Dendritic cell treated with granulocyte-macrophage colony-stimulating factor and Interleukin-4, amounts not matched to agents 40 ng/mL and 50 ng/mL, for 4 days (primary cell): Measurements from ENCODE around the gene CRIP1.

Experiments
- H3K27ac Mint-ChIP-seq: one replicate; pipeline ENCODE4 v1.8.0; 2022; ENCODE audit warnings: mild to moderate bottlenecking, mixed read lengths
- H3K27me3 Mint-ChIP-seq: one replicate; pipeline ENCODE4 v1.8.0; 2022; ENCODE audit warnings: mild to moderate bottlenecking, mixed read lengths
- H3K36me3 Mint-ChIP-seq: one replicate; pipeline ENCODE4 v1.8.0; 2022; ENCODE audit warnings: low read depth, mixed read lengths
- H3K4me1 Mint-ChIP-seq: one replicate; pipeline ENCODE4 v1.8.0; 2022; ENCODE audit warnings: low read depth, mixed read lengths
- H3K4me3 Mint-ChIP-seq: one replicate; pipeline ENCODE4 v1.8.0; 2022; ENCODE audit warnings: mild to moderate bottlenecking, moderate library complexity, mixed read lengths
- H3K9me3 Mint-ChIP-seq: one replicate; pipeline ENCODE4 v1.8.0; 2022; ENCODE audit warnings: mixed read lengths
- intact Hi-C: fragments of 100-400 bp; cut with micrococcal nuclease; formaldehyde crosslinking; loops from one replicate; pipeline ENCODE4 v1.15.0; 2022

Gene CRIP1

DNA sequence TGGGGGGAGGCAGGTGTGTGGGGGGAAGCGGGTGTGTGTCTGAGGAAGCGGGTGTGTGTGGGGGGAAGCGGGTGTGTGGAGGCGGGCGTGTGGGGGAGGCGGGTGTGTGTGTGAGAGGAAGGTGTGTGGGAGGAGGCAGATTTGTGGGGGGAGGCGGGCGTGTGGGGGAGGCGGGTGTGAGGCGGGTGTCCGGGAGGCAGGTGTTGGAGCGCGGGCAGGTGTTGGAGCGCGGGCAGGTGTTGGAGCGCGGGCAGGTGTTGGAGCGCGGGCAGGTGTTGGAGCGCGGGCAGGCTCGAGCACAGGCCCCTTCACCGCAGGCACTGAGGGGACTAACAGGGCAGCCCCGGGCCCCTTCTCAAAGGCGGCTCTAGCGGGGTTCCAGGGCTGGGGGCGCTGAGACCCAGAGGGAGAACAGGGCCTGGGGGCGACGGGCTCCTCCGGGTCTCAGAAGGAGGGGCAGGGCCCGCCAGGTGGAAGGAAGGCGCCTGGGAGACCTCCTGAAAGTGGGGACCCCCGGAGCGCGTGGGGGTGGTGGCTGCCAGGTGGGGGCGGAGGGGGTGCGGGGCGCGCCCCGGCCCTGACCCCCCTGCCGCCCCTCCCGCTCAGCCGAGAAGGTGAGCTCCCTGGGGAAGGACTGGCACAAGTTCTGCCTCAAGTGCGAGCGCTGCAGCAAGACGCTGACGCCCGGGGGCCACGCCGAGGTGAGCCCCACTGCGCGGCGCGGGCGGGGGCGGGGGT, 8.9 kb upstream of the CRIP1 start:
- H3K27ac Mint-ChIP-seq: peak overlapping the region; percentile 47
- peaks cover 6% of the 10 kb centered on the region for H3K36me3 Mint-ChIP-seq
- peaks cover 9% of the 10 kb centered on the region for H3K9me3 Mint-ChIP-seq
- H3K27me3 Mint-ChIP-seq: peaks cover 59% of the 10 kb centered on the region
- peaks cover 63% of the 10 kb centered on the region for H3K4me1 Mint-ChIP-seq
- no peak overlapping the region for H3K4me3 Mint-ChIP-seq
- intact Hi-C loops: no loop called here

DNA sequence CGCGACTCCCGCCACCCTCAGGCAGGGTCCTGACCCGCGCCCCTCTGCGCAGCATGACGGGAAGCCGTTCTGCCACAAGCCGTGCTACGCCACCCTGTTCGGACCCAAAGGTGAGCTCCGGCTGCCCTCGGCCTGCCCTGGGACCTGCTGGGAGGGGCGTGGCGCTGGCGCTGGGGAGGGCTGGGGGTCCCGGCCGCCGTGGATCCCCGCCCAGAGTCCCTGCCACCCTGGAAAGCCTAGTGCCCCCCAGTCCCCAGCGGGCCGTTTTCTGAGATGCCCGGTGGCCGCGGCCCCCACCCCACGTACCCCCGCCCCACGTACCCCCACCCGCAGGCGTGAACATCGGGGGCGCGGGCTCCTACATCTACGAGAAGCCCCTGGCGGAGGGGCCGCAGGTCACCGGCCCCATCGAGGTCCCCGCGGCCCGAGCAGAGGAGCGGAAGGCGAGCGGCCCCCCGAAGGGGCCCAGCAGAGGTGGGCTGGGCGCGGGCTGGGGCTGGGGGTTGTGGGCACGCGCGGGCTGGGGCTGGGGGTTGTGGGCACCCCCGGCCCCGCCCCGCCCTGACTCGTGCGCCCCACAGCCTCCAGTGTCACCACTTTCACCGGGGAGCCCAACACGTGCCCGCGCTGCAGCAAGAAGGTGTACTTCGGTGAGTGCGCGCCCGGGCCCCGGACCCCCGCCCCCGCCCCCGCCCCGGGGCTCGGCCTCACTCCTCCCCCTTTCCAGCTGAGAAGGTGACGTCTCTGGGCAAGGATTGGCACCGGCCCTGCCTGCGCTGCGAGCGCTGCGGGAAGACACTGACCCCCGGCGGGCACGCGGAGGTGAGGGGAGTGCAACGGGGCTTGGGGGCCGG, 8.1 kb upstream of the CRIP1 start:
- intact Hi-C loops: no loop called here
- peaks cover 59% of the 10 kb centered on the region for H3K27me3 Mint-ChIP-seq
- peaks cover 6% of the 10 kb centered on the region for H3K36me3 Mint-ChIP-seq
- H3K9me3 Mint-ChIP-seq: peaks cover 9% of the 10 kb centered on the region
- peaks cover 67% of the 10 kb centered on the region for H3K4me1 Mint-ChIP-seq
- H3K4me3 Mint-ChIP-seq: no peak overlapping the region
- no peak overlapping the region for H3K27ac Mint-ChIP-seq

DNA sequence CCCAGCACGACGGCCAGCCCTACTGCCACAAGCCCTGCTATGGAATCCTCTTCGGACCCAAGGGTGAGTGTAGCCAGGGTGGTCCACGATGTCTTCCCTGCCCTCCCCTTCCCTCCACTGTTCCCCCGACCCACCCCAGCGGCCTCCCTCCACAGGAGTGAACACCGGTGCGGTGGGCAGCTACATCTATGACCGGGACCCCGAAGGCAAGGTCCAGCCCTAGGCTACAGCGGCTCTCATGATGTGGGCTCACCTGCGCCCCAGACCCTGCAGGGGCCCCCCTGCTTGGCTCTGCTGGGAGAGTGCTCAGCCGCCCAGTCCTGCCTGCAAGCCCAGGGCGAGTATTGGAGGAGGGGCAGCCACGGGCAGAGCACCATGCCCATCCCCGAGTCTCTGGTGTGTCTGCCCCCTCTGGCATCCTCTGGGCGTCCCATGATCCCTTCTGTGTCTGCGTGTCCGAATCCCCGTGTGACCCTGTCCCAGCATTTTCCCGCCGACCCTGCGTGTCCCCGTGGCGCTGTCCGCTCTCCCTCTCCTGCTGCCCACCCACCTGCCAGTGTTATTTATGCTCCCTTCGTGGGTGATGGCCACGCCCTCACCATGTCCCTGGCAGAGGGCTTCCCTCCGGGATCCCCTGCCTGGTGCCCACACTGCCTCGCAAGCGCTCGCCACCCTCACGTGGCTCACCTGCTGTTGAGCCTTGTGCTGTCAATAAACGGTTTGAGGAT, 7.1 kb upstream of the CRIP1 start:
- Mint-ChIP-seq H3K36me3 (peaks cover 6% of the 10 kb centered on the region), H3K4me3 (peak overlapping the region; percentile 20), H3K4me1 (peaks cover 70% of the 10 kb centered on the region), H3K27ac (peak overlapping the region; percentile 100), H3K9me3 (peaks cover 9% of the 10 kb centered on the region), H3K27me3 (peaks cover 63% of the 10 kb centered on the region)
- intact Hi-C loops: no loop called here

DNA sequence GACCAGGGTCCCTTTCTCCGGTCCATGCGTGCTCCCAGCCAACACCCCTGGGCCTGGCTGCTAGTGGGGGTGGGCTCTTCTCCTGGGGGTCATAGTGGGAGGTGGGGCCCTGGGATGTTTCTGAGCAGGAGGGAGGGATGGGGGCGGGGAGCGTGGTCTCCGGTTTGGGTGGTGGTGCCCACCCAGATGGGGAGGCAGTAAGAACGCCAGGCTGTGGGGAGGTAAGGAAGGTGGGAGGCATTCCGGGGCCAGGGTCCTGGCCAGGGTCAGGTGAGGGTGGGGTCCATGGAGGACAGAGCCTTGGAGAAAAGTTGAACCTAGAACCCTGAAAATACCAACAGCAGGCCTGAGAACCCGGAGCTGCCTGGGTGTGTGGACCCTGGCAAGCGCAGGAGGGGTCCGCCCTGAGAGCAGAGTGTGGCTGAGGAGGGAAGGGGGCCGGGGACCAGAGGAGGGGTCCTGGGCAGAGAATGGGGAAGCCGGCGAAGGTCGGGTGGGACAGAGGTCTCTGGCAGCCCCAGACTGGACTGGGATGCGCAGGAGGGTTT, 6.4 kb upstream of the CRIP1 start:
- Mint-ChIP-seq H3K36me3 (peaks cover 6% of the 10 kb centered on the region), H3K9me3 (peaks cover 9% of the 10 kb centered on the region), H3K27ac (peak overlapping the region; percentile 100), H3K4me1 (peaks cover 76% of the 10 kb centered on the region), H3K27me3 (peaks cover 68% of the 10 kb centered on the region), H3K4me3 (peak overlapping the region; percentile 20)
- intact Hi-C loops: no loop called here

DNA sequence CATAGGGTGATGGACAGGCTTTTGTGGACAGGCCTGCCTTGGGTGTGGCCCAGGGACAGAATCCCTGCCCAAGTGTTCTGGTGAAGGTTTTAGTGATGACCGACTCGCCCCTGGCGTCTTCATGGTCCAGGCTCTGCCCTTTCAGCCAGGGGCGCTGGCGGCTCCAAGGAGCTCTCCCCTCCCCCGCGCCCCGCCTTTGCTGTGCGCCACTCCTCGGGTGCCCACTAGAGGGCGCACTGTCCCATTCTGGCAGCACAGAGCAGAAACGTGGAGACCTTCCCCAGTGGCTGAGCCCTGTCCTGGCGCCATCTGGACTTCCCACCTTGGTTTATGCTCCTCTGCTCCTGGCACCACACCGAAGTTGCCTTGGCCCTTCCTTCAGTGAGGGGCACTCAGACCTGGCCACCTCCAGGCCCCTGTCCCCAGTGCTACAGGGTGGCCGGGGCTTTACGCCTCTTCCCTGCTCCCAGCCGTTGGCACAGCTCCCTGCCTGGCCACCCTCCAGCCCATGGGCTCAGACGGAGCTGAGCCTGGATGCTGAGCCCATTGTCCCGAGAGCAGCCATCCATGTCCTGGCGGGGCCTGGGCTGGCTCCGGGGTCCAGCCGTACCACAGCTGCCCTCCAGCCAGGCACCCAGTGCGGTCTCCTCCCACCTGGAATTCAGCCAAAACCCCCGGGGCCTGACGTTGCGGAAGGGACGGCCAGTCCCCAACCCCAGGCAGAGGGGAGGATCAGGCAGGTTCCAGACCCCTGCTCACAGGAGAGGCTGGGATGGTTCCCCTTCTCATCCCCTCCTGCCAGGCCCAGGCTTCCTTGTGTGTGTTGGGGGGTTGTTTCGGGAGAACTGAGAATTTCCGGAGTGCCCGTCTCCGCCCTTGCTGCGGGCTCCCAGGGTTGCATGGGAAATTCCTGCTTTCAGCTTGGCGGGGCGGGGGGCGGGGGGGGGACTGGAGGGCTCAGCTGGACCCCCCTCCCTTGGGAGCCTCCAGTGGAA, 5.6 kb upstream of the CRIP1 start:
- peak overlapping the region; percentile 85 for H3K4me3 Mint-ChIP-seq

DNA sequence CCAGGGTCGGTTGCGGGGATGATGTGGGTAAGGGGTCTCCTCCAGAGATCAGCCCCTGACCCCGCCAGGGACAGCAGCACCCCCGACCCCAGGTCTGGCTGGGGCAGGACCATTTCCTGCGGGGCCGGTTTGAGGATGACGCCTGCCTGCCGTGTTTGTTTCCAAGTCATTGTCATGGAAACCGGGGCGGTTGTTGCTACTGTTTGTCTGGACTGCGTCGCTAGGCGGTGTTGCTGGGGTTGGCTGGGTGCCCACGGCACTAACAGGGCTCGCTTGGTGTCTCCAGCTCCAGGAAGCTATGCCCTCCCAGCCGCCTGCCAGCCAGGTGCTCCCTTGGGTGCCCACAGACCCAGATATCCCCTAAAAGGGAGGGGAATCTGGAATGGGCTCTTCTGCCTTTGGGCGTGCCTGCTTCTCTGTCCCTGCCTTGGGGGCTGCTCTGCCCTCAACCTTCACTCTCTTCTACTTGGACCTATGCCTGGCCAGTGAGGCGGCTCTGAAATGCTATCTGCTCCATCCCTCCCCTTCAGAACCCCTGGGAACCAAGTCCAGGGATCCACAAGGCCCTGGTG, 4.7 kb upstream of the CRIP1 start:
- Mint-ChIP-seq H3K27me3 (peaks cover 69% of the 10 kb centered on the region), H3K4me1 (peaks cover 78% of the 10 kb centered on the region), H3K9me3 (peaks cover 8% of the 10 kb centered on the region), H3K27ac (peak overlapping the region; percentile 100), H3K4me3 (peak overlapping the region; percentile 85), H3K36me3 (peaks cover 6% of the 10 kb centered on the region)
- intact Hi-C loops: loop anchor here (1.0 kb wide), 1 partner anchor 8 kb away; no protein-coding TSS in a partner anchor

More for the DNA sequence above, 5.6 kb upstream of the CRIP1 start:
- H3K9me3 Mint-ChIP-seq: peaks cover 9% of the 10 kb centered on the region
- H3K27me3 Mint-ChIP-seq: peaks cover 68% of the 10 kb centered on the region
- H3K27ac Mint-ChIP-seq: peak overlapping the region; percentile 100
- H3K4me1 Mint-ChIP-seq: peaks cover 78% of the 10 kb centered on the region
- peaks cover 6% of the 10 kb centered on the region for H3K36me3 Mint-ChIP-seq
- intact Hi-C loops: loop anchor here (1.0 kb wide), 1 partner anchor 9 kb away; no protein-coding TSS in a partner anchor

DNA sequence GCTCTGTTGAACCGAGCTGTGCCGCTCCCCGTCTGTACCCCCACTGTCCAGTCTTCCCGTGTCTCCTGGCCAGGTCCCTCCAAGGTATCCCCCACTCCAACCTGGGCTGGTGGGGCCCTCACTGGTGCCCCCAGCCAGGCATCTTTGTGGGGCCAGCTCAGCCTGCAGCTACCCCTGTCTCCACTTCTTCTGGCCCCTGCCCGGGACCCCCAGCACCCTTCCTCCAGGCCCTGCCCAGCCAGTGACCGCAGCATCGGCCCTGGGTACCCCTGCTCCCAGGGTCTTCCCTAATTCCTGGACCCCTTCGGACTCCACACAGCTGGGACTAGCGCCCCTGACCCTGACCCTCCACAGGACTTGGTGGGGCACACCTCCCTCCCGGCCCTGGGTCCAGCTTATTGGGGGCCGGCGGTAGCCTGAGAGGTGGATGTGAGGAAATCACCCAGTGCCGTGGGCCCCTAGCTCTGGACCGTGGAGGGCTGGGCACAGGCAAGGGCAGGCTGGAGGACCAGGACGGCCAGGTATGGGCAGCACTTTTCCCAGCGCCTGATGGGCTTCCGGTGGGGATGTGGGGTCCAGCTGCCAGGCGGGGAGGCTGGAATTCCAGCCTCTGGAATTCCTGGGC, 4.1 kb upstream of the CRIP1 start:
- H3K4me1 Mint-ChIP-seq: peaks cover 75% of the 10 kb centered on the region
- intact Hi-C loops: no loop called here
- peaks cover 5% of the 10 kb centered on the region for H3K36me3 Mint-ChIP-seq
- H3K27ac Mint-ChIP-seq: peak overlapping the region; percentile 100
- H3K9me3 Mint-ChIP-seq: peaks cover 2% of the 10 kb centered on the region
- H3K4me3 Mint-ChIP-seq: peak overlapping the region; percentile 85
- H3K27me3 Mint-ChIP-seq: peaks cover 64% of the 10 kb centered on the region

DNA sequence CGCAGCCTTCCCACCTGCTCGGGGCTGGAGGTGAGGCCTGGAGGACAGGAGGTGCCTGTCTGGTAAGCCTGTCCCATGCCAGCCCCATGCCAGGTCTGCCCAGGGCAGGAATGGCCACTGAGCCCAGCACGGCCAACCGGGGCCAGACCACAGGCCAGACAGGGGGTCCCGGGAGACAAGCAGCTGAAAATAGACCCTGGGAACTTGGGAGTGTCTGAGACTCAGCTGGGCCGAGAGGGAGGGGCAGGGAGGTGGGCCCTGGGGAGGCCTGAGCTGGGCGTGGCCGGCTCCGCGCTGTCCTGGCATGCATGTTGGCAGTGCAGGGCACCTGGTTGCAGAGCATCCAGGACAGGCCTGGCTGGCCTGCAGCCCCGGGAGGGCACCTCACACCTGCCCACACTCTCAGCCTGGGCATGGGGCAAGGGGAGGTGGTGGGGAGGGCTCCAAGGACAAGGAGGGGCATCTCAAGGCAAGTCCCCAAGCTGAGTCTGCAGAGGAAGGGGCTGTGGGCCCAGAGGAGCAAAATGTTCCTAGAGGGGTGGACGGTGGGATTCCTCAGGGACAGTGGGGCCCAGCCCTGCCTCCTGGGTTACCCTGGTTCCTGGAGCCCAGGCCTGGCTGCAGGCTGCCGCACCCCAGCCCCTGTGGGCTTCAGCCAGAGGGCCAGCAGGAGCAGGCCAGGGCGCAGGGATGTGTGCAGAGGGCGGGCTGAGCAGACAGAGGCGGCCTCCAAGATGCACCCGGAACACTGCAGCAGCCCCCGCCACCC, 3.2 kb upstream of the CRIP1 start:
- H3K27ac Mint-ChIP-seq: peak overlapping the region; percentile 100
- no peak overlapping the region for H3K4me3 Mint-ChIP-seq
- H3K4me1 Mint-ChIP-seq: peaks cover 82% of the 10 kb centered on the region

DNA sequence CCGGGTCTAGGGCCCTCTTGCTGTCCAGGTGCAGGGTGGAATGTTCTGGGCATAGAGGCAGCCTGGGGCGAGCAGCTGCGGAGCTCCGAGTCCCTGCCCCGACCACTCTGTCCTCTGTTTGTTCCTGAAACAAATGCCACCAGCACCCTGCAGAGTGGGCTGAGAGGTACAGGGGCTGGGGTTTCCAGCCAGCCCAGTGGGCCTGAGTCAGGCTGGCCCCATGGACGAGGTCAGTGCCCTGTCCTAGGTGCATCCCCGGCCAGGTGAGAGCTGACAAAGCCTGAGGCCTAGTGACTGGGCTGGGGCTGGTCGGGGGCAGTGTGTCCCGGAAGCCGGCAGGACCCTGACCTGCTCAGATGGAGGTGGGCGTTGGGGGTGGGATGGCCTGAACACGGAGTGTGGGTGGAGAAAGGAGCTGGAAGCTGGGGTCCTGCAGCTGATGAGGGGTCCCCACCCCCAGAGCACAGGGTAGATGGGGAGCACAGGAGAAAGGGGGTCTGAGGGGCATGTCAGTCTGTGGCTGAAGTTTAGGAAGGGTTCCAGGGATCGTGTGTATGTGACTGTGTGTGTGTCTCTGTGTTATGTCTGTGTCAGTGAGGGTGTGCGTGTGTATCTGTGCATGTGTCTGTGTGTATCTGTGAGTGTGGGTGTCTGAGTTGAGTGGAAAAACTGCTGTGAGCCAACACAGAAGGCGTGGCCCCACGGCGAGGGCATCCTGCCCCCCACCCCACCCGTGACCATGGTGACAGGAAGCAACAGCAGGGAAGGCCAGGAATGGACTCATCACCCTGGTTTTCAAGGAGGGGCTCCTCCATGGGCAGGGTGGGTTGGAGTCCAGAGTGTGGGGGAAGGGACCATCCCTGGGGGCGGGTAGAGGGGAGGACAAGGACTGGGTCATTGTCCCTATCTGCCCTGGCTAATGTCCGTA, 2.4 kb upstream of the CRIP1 start:
- Mint-ChIP-seq H3K4me3 (no peak overlapping the region), H3K27me3 (peaks cover 57% of the 10 kb centered on the region), H3K9me3 (no peaks in the 10 kb centered on the region), H3K36me3 (peaks cover 22% of the 10 kb centered on the region), H3K27ac (peak overlapping the region; percentile 100), H3K4me1 (peaks cover 90% of the 10 kb centered on the region)
- intact Hi-C loops: no loop called here

More for the DNA sequence above, 3.2 kb upstream of the CRIP1 start:
- Mint-ChIP-seq H3K36me3 (peaks cover 13% of the 10 kb centered on the region), H3K27me3 (peaks cover 61% of the 10 kb centered on the region), H3K9me3 (no peaks in the 10 kb centered on the region)
- intact Hi-C loops: no loop called here

DNA sequence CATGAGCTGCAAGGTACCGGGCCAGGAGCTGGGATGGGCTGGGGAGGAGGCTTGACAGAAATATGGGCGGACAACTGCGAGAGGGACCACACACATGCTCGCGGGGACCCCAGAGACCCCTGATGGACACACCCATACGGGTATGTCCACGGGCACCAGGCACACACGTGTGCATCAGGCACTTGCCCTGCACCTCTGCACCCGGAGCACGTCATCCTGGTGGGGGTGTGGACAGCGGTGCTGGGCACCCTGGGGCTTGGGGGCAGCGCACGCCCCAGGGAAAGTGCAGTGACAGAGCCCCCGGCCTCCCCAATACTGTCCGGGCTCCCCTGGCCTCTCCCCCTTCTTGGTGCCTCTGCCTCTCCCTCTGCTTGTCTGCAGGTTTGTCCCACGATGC, 1.7 kb upstream of the CRIP1 start:
- Mint-ChIP-seq H3K27ac (peak overlapping the region; percentile 100), H3K4me1 (peaks cover 90% of the 10 kb centered on the region), H3K4me3 (no peak overlapping the region), H3K9me3 (no peaks in the 10 kb centered on the region), H3K27me3 (peaks cover 51% of the 10 kb centered on the region), H3K36me3 (peaks cover 25% of the 10 kb centered on the region)
- intact Hi-C loops: no loop called here

DNA sequence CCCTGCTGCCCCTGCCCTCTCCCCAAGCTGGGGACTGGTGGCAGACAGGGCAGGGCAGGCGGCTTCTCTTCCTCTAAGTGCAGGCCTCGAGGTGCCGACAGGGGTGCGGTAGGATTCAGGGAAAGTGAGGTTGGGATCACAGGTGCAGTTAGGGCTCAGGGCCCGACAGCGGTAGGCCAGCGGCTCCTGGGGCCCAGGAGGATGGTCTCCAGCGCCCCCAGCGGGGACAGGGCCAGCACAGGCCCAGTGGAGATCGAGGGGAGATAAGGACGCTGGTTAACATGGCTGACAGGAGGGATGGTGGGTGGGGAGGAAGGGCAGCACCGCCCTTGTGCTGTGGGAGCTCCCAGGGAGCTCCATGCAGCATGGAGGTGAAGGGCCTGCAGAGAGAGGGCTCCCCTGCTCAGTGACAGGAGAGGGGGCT, 935 bp upstream of the CRIP1 start:
- Mint-ChIP-seq H3K9me3 (no peaks in the 10 kb centered on the region), H3K4me1 (peaks cover 83% of the 10 kb centered on the region), H3K27ac (peak overlapping the region; percentile 100), H3K4me3 (no peak overlapping the region), H3K36me3 (peaks cover 25% of the 10 kb centered on the region), H3K27me3 (peaks cover 43% of the 10 kb centered on the region)
- intact Hi-C loops: no loop called here
